ENCODE results near the gene PALD1. TPM values are rescaled to one million over a fixed set of nuclear protein-coding genes. Genes with fewer than 3 reads are reported as not detected.

The PALD1 gene
- total RNA-seq, 1 donor from 2014 or later = not detected

- H3K27me3 ChIP-seq (ENCODE audit: control insufficient read depth, insufficient read depth, low read length) = peaks cover 5% of the 10 kb centered on the region
- FAIRE-seq = no peak
Observed at GRCh38 chr10:70513848-70514309, 35.3 kb downstream of the PALD1 start.

GRCh38 chr10:70514591-70514990 is 36.0 kb downstream of the PALD1 start:
- H3K4me3 ChIP-seq (ENCODE audit: low read depth, low read length) = no peak overlapping the region
- no peaks in the 10 kb centered on the region for H3K36me3 ChIP-seq (ENCODE audit: control insufficient read depth, insufficient read depth, low read length)
- DNase-seq (ENCODE audit: low read depth) = no peak
- FAIRE-seq = no peak
- TF ChIP-seq, protein P1, sequence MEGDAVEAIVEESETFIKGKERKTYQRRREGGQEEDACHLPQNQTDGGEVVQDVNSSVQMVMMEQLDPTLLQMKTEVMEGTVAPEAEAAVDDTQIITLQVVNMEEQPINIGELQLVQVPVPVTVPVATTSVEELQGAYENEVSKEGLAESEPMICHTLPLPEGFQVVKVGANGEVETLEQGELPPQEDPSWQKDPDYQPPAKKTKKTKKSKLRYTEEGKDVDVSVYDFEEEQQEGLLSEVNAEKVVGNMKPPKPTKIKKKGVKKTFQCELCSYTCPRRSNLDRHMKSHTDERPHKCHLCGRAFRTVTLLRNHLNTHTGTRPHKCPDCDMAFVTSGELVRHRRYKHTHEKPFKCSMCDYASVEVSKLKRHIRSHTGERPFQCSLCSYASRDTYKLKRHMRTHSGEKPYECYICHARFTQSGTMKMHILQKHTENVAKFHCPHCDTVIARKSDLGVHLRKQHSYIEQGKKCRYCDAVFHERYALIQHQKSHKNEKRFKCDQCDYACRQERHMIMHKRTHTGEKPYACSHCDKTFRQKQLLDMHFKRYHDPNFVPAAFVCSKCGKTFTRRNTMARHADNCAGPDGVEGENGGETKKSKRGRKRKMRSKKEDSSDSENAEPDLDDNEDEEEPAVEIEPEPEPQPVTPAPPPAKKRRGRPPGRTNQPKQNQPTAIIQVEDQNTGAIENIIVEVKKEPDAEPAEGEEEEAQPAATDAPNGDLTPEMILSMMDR (IDR thresholded peaks at IDR 0.05; ENCODE audit: insufficient read depth, low read length, severe bottlenecking) = no peak
- peaks cover 5% of the 10 kb centered on the region for H3K27me3 ChIP-seq (ENCODE audit: control insufficient read depth, insufficient read depth, low read length)

More at GRCh38 chr10:70513848-70514309, 35.3 kb downstream of the PALD1 start:
- DNase-seq (ENCODE audit: low read depth) = no peak
- TF ChIP-seq, protein P1 (IDR thresholded peaks at IDR 0.05; ENCODE audit: insufficient read depth, low read length, severe bottlenecking) = no peak
- no peak overlapping the region for H3K4me3 ChIP-seq (ENCODE audit: low read depth, low read length)
- no peaks in the 10 kb centered on the region for H3K36me3 ChIP-seq (ENCODE audit: control insufficient read depth, insufficient read depth, low read length)

- DNase-seq (ENCODE audit: low read depth) (no peak), FAIRE-seq (no peak)
- TF ChIP-seq, protein P1 (IDR thresholded peaks at IDR 0.05; ENCODE audit: insufficient read depth, low read length, severe bottlenecking) = no peak
- Histone ChIP-seq H3K36me3 (ENCODE audit: control insufficient read depth, insufficient read depth, low read length) (no peaks in the 10 kb centered on the region), H3K4me3 (ENCODE audit: low read depth, low read length) (no peak overlapping the region), H3K27me3 (ENCODE audit: control insufficient read depth, insufficient read depth, low read length) (peaks cover 4% of the 10 kb centered on the region)
Observed at GRCh38 chr10:70515035-70515667, 36.6 kb downstream of the PALD1 start.

DNA sequence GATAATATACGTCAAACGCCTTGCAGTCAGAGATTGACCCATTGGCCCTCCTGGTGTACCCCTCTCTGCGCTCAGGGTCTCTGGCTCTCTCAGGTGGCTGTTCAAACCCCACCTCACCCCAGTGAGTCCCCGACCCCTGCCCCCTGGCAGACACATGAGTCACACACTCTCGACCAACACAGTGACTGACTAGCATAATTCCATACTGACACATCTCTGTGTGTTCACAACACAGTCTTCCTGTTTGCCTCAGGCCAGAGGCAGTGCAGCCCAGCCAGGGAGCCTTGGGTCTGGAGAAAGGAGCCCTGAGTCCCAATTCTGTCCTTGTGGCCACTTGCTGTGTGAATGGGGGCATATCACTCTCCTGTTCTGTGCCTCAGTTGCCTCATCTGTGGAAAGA is 40.1 kb downstream of the PALD1 start:
- no peak for FAIRE-seq
- Histone ChIP-seq H3K4me3 (ENCODE audit: low read depth, low read length) (no peak overlapping the region), H3K36me3 (ENCODE audit: control insufficient read depth, insufficient read depth, low read length) (no peaks in the 10 kb centered on the region), H3K27me3 (ENCODE audit: control insufficient read depth, insufficient read depth, low read length) (peaks cover 1% of the 10 kb centered on the region)
- DNase-seq (ENCODE audit: low read depth) = peak; percentile 75
- TF ChIP-seq, protein P1 (IDR thresholded peaks at IDR 0.05; ENCODE audit: insufficient read depth, low read length, severe bottlenecking) = no peak

DNA sequence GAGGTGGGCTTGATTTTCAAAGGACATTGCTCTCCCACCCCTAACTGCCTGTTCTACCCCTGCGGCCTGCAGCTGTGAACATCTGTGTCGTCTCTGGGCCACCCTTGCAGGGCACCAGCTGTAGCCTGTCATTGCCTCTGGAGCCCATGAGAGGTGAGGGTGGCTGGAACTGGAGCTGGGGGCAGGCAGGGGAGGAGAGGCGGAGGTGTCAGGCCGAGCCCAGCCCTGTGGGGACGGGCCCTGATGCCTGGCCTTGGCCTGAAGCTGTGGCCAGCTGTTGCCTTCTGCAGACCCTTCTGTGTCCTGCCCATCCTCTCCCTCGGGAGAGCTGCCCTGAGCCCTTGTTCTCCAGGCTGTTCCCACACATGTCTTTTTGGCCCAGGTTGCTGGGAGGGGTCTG is 44.5 kb downstream of the PALD1 start:
- TF ChIP-seq, protein P1 (IDR thresholded peaks at IDR 0.05; ENCODE audit: insufficient read depth, low read length, severe bottlenecking) = no peak
- no peak for FAIRE-seq
- Histone ChIP-seq H3K4me3 (ENCODE audit: low read depth, low read length) (no peak overlapping the region), H3K36me3 (ENCODE audit: control insufficient read depth, insufficient read depth, low read length) (no peaks in the 10 kb centered on the region), H3K27me3 (ENCODE audit: control insufficient read depth, insufficient read depth, low read length) (peaks cover 1% of the 10 kb centered on the region)
- no peak for DNase-seq (ENCODE audit: low read depth)

DNA sequence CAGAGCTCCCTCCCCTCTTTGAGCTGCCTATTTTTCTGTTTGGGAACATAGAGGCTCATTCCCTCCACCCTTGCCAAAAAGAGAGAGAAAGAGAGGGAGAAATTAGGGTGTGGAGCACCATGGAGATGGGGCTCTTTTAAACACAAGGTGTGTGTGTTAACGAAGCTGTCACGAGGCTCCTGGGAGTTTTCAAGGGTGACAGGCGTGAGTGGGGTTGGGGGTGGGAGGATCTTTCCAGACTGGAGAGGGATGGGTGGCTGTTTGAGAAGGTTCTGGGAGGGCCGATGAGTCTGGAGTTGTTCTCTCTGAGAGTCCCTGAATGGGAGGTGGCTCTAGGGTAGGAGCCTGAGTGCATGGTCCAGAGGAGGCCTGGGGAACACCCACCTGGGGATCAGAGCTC is 45.0 kb downstream of the PALD1 start:
- Histone ChIP-seq H3K36me3 (ENCODE audit: control insufficient read depth, insufficient read depth, low read length) (no peaks in the 10 kb centered on the region), H3K4me3 (ENCODE audit: low read depth, low read length) (no peak overlapping the region), H3K27me3 (ENCODE audit: control insufficient read depth, insufficient read depth, low read length) (peaks cover 1% of the 10 kb centered on the region)
- TF ChIP-seq, protein P1 (IDR thresholded peaks at IDR 0.05; ENCODE audit: insufficient read depth, low read length, severe bottlenecking) = no peak
- no peak for FAIRE-seq
- no peak for DNase-seq (ENCODE audit: low read depth)

Data from bronchial epithelial cell (primary cell).